ENCODE measurements around the gene LHPP. TPM values are rescaled to one million over a fixed set of nuclear protein-coding genes. Genes with fewer than 3 reads are reported as not detected.

The LHPP gene
- total RNA-seq, 1 donor from 2014 or later: 6.0 TPM

DNA sequence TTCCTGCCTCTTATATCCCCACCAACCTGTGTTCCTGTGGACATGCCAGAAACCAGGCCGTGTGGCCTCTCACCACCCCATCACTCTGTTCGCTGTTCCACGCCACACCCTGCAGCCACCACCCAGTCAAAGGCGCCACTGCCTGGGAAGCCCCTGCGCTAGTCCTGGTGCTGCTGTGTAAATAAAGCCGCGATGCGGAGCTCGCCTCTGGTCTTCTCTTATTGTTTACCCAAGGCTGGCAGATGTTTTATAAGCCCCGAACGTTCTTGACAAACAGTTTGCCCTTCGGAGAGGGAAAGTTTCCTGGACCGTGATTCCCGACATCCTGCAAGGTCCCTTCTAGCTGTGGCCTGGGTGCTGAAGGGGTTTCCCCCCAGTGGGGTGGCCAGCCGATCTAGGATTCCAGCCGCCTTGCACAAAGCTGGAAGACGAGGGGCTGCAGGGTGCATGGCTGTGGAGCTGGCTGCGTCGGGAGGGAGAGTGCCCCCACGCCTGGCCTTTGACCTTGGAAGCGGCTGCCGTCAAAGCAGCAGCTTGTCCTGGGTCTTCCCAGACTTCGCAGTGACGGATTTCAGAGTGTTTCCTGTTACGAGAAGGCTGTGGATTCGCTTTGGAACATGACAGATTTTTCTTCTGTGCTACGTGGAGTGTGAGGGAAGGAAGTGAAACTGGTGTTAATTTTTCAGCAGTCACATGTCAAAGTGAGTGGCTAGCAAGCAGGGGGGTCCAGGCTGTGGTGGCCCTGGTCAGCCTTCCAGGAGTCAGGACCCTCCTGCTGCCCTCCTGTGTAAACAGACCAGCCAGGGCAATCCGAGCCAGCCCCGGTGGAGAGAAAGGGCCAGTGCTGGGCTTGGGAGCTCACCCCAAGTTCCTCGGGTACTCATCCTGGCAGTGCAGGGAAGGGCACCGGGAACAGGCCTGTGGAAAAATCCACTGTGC lies 61.6 kb downstream of the LHPP start:
- TF ChIP-seq, protein P1, sequence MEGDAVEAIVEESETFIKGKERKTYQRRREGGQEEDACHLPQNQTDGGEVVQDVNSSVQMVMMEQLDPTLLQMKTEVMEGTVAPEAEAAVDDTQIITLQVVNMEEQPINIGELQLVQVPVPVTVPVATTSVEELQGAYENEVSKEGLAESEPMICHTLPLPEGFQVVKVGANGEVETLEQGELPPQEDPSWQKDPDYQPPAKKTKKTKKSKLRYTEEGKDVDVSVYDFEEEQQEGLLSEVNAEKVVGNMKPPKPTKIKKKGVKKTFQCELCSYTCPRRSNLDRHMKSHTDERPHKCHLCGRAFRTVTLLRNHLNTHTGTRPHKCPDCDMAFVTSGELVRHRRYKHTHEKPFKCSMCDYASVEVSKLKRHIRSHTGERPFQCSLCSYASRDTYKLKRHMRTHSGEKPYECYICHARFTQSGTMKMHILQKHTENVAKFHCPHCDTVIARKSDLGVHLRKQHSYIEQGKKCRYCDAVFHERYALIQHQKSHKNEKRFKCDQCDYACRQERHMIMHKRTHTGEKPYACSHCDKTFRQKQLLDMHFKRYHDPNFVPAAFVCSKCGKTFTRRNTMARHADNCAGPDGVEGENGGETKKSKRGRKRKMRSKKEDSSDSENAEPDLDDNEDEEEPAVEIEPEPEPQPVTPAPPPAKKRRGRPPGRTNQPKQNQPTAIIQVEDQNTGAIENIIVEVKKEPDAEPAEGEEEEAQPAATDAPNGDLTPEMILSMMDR (IDR thresholded peaks at IDR 0.05; ENCODE audit: partially characterized antibody, unreplicated experiment): no peak
- H3K9me3 Mint-ChIP-seq (ENCODE audit: unreplicated experiment): no peaks in the 10 kb centered on the region
- H3K27me3 Mint-ChIP-seq (ENCODE audit: unreplicated experiment): peaks cover 4% of the 10 kb centered on the region
- H3K36me3 Mint-ChIP-seq (ENCODE audit: unreplicated experiment): peaks cover 4% of the 10 kb centered on the region
- no peak overlapping the region for H3K4me3 Mint-ChIP-seq (ENCODE audit: unreplicated experiment)
- no peak for DNase-seq
- peaks cover 15% of the 10 kb centered on the region for H3K4me1 Mint-ChIP-seq (ENCODE audit: low read depth, unreplicated experiment)
- no peak overlapping the region for H3K27ac Mint-ChIP-seq (ENCODE audit: unreplicated experiment)

DNA sequence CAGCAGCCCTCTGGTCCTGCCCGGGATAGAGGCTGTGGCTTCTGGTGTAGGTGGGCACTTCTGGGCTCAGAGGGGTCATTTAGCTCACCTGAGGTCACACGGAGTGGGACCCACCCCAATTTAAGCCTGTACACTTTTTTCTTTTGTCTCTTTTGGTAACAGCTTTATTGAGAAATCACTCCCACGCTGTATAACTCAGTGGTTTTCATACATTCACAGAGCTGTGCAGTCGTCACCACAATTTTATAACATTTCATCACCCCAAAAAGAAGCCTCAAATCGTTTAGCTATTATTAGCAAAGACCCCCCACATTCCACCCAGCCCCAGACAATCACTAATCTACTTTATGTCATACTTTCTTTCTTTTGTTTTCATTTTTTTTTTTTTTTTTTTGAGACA lies 62.3 kb downstream of the LHPP start:
- H3K4me3 Mint-ChIP-seq (ENCODE audit: unreplicated experiment): no peak overlapping the region
- H3K36me3 Mint-ChIP-seq (ENCODE audit: unreplicated experiment): peaks cover 4% of the 10 kb centered on the region
- DNase-seq: no peak
- H3K4me1 Mint-ChIP-seq (ENCODE audit: low read depth, unreplicated experiment): peaks cover 15% of the 10 kb centered on the region
- peaks cover 4% of the 10 kb centered on the region for H3K27me3 Mint-ChIP-seq (ENCODE audit: unreplicated experiment)
- no peaks in the 10 kb centered on the region for H3K9me3 Mint-ChIP-seq (ENCODE audit: unreplicated experiment)
- no peak overlapping the region for H3K27ac Mint-ChIP-seq (ENCODE audit: unreplicated experiment)
- TF ChIP-seq, protein P1 (IDR thresholded peaks at IDR 0.05; ENCODE audit: partially characterized antibody, unreplicated experiment): no peak

DNA sequence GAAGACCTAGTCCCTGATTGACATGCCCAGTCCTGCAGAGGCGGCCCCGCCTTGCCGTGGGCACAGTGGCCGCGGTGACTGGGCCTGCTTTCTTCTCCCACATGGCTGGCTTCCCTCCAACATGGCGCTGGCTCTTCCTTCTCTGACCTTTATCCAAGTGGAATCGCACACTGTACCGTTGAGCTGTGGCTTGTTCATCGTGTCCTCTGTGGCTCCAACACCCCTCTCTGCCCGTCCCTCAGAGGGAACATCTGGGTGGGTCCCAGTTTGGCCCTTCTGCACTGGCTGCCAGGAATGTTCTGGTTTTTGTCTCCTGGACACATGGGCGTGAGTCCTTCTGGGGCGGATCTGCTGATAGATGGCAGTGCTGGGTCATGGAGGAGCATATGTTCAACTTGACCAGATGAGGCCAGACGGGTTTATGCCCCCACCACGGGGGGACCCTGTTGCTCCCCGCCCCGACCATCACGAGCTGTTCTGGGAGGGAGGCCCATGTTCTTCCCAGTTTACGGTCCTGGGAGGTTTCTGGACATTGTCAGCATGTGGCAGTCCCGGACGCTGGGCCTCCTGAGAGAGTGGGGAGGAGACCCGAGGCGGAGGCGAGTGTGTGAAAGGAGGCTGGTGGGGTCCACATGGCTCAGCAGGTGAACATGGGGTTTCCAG lies 63.5 kb downstream of the LHPP start:
- H3K27me3 Mint-ChIP-seq (ENCODE audit: unreplicated experiment): peaks cover 2% of the 10 kb centered on the region
- no peak overlapping the region for H3K27ac Mint-ChIP-seq (ENCODE audit: unreplicated experiment)
- no peak overlapping the region for H3K4me3 Mint-ChIP-seq (ENCODE audit: unreplicated experiment)
- no peaks in the 10 kb centered on the region for H3K36me3 Mint-ChIP-seq (ENCODE audit: unreplicated experiment)
- H3K4me1 Mint-ChIP-seq (ENCODE audit: low read depth, unreplicated experiment): peaks cover 15% of the 10 kb centered on the region
- no peak for DNase-seq
- no peaks in the 10 kb centered on the region for H3K9me3 Mint-ChIP-seq (ENCODE audit: unreplicated experiment)
- TF ChIP-seq, protein P1 (IDR thresholded peaks at IDR 0.05; ENCODE audit: partially characterized antibody, unreplicated experiment): no peak

DNA sequence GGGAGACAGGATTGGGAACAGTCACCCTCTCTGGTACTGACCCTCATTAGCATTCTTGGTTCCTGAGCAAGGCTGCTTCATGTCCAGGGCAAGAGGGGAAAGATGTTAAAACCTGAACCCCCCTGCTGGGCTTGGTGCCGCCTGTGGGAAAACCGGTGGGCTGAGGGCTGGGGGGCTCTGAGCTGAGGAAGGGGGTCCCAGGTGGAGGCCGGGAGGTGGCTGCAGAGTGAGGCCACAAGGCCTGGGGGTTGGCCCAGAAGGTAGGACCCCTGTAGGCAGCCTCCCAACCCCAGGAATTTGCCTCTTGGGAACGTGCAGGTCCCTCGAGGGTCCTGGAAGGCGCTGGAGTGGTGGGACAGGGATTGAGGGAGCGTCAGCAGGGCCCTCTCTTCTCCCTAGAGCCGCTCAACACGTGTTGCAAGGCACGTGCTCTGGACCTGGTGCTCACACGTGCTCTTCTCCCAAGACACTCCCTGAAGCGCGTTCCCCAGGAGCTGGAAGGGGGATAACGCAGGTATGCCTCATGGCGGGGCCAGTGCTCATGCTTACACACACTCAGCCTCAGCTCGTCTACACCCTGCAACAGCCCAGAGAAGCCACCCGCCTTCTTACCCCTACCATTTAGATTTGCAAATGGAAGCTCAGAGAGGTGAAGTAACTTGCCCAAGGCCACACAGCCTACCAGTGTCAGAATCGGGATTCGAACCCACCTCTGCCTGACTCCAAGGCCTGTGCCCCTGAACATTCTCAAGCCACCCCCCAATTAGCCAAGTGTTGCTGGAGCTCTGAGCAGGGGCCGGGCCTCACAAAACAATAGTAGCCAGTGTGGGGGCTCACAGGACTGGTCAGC lies 64.4 kb downstream of the LHPP start:
- DNase-seq: no peak
- Mint-ChIP-seq H3K27ac (ENCODE audit: unreplicated experiment) (no peak overlapping the region), H3K9me3 (ENCODE audit: unreplicated experiment) (no peaks in the 10 kb centered on the region), H3K27me3 (ENCODE audit: unreplicated experiment) (no peaks in the 10 kb centered on the region), H3K4me1 (ENCODE audit: low read depth, unreplicated experiment) (peaks cover 15% of the 10 kb centered on the region), H3K4me3 (ENCODE audit: unreplicated experiment) (no peak overlapping the region), H3K36me3 (ENCODE audit: unreplicated experiment) (no peaks in the 10 kb centered on the region)
- TF ChIP-seq, protein P1 (IDR thresholded peaks at IDR 0.05; ENCODE audit: partially characterized antibody, unreplicated experiment): no peak
